HepG2 (cell line): ENCODE results near the gene FAM89B. TPM values are rescaled to one million over a fixed set of nuclear protein-coding genes. Genes with fewer than 3 reads are reported as not detected.

ENCODE experiments used
- ATM ChIP-seq: fragments of 450-650 bp; IDR thresholded peaks from 2 replicates; pipeline ENCODE4 v1.7.1; 2017; ENCODE audit warnings: mild to moderate bottlenecking, borderline replicate concordance
- CCDC6 ChIP-seq: sonication (generic); formaldehyde crosslinking; IDR thresholded peaks from 2 replicates; pipeline ENCODE4 v1.8.1; 2022; ENCODE audit warnings: mild to moderate bottlenecking, missing genetic modification reagents, moderate library complexity
- CHD2 ChIP-seq: IDR thresholded peaks from 2 replicates; pipeline ENCODE4 v1.6.1; 2011; ENCODE audit warnings: low read depth, low read length, improper control_type of control experiment
- HBP1 ChIP-seq: IDR thresholded peaks from 2 replicates; pipeline ENCODE4 v1.6.1; 2016; ENCODE audit warnings: low read depth, control low read depth
- HMG20A ChIP-seq: IDR thresholded peaks from 2 replicates; pipeline ENCODE4 v1.6.1; 2016; ENCODE audit warnings: borderline replicate concordance
- HNF4A ChIP-seq: sonication (generic); formaldehyde crosslinking; IDR thresholded peaks from 2 replicates; pipeline ENCODE4 v1.4.0; 2020; ENCODE audit warnings: missing genetic modification reagents
- NR0B2 ChIP-seq: sonication (generic); formaldehyde crosslinking; IDR thresholded peaks from 2 replicates; pipeline ENCODE4 v1.4.0; 2020; ENCODE audit warnings: mild to moderate bottlenecking, missing genetic modification reagents
- PHF5A ChIP-seq: IDR thresholded peaks from one replicate; pipeline ENCODE4 v1.6.1; 2018; ENCODE audit warnings: low read depth, missing genetic modification reagents; ENCODE audit not compliant: unreplicated experiment
- POGK ChIP-seq: sonication (generic); formaldehyde crosslinking; conservative IDR thresholded peaks from 2 replicates; pipeline ENCODE4 v1.8.0; 2022; ENCODE audit warnings: mild to moderate bottlenecking, moderate library complexity, missing genetic modification reagents
- RNF219 ChIP-seq: sonication (generic); formaldehyde crosslinking; IDR thresholded peaks from 2 replicates; pipeline ENCODE4 v1.5.0; 2020; ENCODE audit warnings: mild to moderate bottlenecking, missing genetic modification reagents
- SALL1 ChIP-seq: sonication (generic); formaldehyde crosslinking; IDR thresholded peaks from 2 replicates; pipeline ENCODE4 v1.8.0; 2022; ENCODE audit warnings: mild to moderate bottlenecking, missing genetic modification reagents
- SMARCE1 ChIP-seq: fragments of 450-650 bp; IDR thresholded peaks from 2 replicates; pipeline ENCODE4 v1.6.1; 2017; ENCODE audit warnings: borderline replicate concordance
- TFAP4 ChIP-seq: sonication (generic); IDR thresholded peaks from 2 replicates; pipeline ENCODE4 v1.6.1; 2016; ENCODE audit warnings: low read depth, borderline replicate concordance
- THYN1 ChIP-seq: sonication (generic); formaldehyde crosslinking; IDR thresholded peaks from 2 replicates; pipeline ENCODE4 v1.8.1; 2023; ENCODE audit warnings: low read depth, mild to moderate bottlenecking, moderate library complexity, missing genetic modification reagents, borderline replicate concordance
- YEATS2 ChIP-seq: sonication (generic); formaldehyde crosslinking; IDR thresholded peaks from 2 replicates; pipeline ENCODE4 v1.4.0; 2020; ENCODE audit warnings: missing genetic modification reagents, borderline replicate concordance
- ZFY ChIP-seq: sonication (generic); formaldehyde crosslinking; IDR thresholded peaks from 2 replicates; pipeline ENCODE4 v1.4.0; 2020; ENCODE audit warnings: missing genetic modification reagents
- ZGPAT ChIP-seq: IDR thresholded peaks from 2 replicates; pipeline ENCODE4 v1.6.1; 2016; ENCODE audit warnings: mild to moderate bottlenecking
- ZNF446 ChIP-seq: sonication (generic); formaldehyde crosslinking; IDR thresholded peaks from 2 replicates; pipeline ENCODE4 v1.5.0; 2020; ENCODE audit warnings: mild to moderate bottlenecking, missing genetic modification reagents
- ZNF547 ChIP-seq: sonication (generic); formaldehyde crosslinking; IDR thresholded peaks from 2 replicates; pipeline ENCODE4 v1.5.1; 2020; ENCODE audit warnings: mild to moderate bottlenecking, missing genetic modification reagents
- ZNF672 ChIP-seq: sonication (generic); formaldehyde crosslinking; IDR thresholded peaks from 2 replicates; pipeline ENCODE4 v1.8.1; 2022; ENCODE audit warnings: missing genetic modification reagents
- ZNF674 ChIP-seq: sonication (generic); formaldehyde crosslinking; IDR thresholded peaks from 2 replicates; pipeline ENCODE4 v1.5.0; 2020; ENCODE audit warnings: low read depth, mild to moderate bottlenecking, missing genetic modification reagents
- ZNF780A ChIP-seq: sonication (generic); formaldehyde crosslinking; IDR thresholded peaks from 2 replicates; pipeline ENCODE4 v1.8.0; 2022; ENCODE audit warnings: mild to moderate bottlenecking, missing genetic modification reagents, moderate library complexity
- polyA plus RNA-seq, 8 experiments: library from polyadenylated mRNA; depleted of rRNA in 3 of 8; stranded (reverse) in 7 of 8; unstranded in 1 of 8; fragments of >200 nt; fragmentation: Illumina TruSeq in 4 of 8; extraction: Trizol in 4 of 8; gene quantifications; 2 replicates each; pipeline versions ENCODE4 v1.2.1 to v1.2.3, GENCODE V29; 2011 to 2016; ENCODE audit warnings: low read depth in 4 of 8, missing spikeins in 1 of 8, mixed read lengths in 1 of 8; ENCODE audit not compliant: insufficient read depth in 1 of 8
- total RNA-seq, 5 experiments: library from RNA; depleted of rRNA; stranded (reverse); fragments of >200 nt; fragmentation: Illumina TruSeq; extraction: Trizol; gene quantifications; 2 replicates each; pipeline ENCODE4 v1.2.3, GENCODE V29; 2016; ENCODE audit warnings: low read depth in 1 of 5

FAM89B gene
- total and polyA plus RNA-seq, 2 of the 13 experiments (the other 11 are each of a cell fraction or from before 2014, with no cell fraction given), result 5.7 to 8.0 TPM

GRCh38 chr11:65615229-65615949 lies 43.1 kb downstream of the FAM89B start, which contains the start of gene PCNX3 (continued):
- TF ChIP-seq PHF5A (CRISPR knock-in tag) (peak; percentile 65), THYN1 (CRISPR knock-in tag) (no peak), CHD2 (peak; percentile 39; the same call in 1 of the 2 replicates), HMG20A (no peak), ATM (no peak), SALL1 (CRISPR knock-in tag) (peak; percentile 48; the same call in 1 of the 2 replicates), ZGPAT (CRISPR knock-in tag) (peak; percentile 30; the same call in 1 of the 2 replicates), HBP1 (CRISPR knock-in tag) (peak; percentile 69; the same call in 1 of the 2 replicates), ZNF547 (CRISPR knock-in tag) (peak; percentile 61; the same call in 1 of the 2 replicates), CCDC6 (CRISPR knock-in tag) (0 out of 2 replicates have a peak, but pooled peaks have one; percentile 15), ZNF446 (no peak), POGK (no peak; the same call in 1 of the 2 replicates), NR0B2 (CRISPR knock-in tag) (no peak), ZNF780A (CRISPR knock-in tag) (no peak), SMARCE1 (no peak), YEATS2 (peak; percentile 85; the same call in 1 of the 2 replicates), TFAP4 (no peak), HNF4A (peak; percentile 67), RNF219 (CRISPR knock-in tag) (no peak), ZFY (CRISPR knock-in tag) (peak; percentile 82), ZNF672 (CRISPR knock-in tag) (no peak), ZNF674 (CRISPR knock-in tag) (no peak)
